ENCODE data around the gene DNAJB12. TPM values are rescaled to one million over a fixed set of nuclear protein-coding genes. Genes with fewer than 3 reads are reported as not detected.

DNAJB12 gene
- total RNA-seq, 2 donors from 2014 or later, result 24.5 to 36.8 TPM

DNA sequence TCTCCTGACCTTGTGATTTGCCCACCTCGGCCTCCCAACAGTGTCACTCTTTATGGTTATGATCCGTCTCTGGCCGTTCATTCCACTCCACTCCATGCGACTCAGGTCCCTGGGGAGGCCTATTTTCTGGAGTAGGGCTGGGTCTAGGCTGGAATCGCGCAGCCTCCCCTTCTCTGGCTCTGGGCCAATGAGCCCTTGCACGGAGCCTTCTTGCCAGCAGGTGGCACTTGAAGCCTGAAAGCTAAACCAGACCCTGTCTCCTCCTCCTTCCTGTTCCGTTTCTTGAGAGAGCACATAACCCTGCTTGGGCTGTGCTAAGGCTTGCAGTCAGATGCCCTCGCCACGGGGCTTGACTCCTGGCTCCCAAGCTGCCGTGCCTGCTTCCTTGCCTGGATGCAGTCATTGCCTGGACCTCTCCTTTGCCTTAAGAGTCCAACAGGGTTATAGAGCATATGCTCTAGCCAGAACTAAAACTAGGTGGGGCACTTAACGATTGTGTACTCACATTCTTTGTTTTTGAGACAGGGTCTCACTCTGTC lies 9.6 kb upstream of the DNAJB12 start:
- peak; percentile 88 to 98 for TF ChIP-seq CTCF (IDR thresholded peaks at IDR 0.05)
- H3K27ac ChIP-seq, result peak overlapping the region in 1 of 2 donors; percentile 15
- no peak overlapping the region for H3K4me3 ChIP-seq
- peaks cover 0 to 11% of the 10 kb centered on the region in 2 donors for H3K4me1 ChIP-seq
- no peaks in the 10 kb centered on the region for H3K27me3 ChIP-seq
- peaks cover 9% of the 10 kb centered on the region for H3K36me3 ChIP-seq
- DNase-seq (ENCODE audit: low spot score), result peak; percentile 92
- H3K9me3 ChIP-seq, result no peaks in the 10 kb centered on the region

DNA sequence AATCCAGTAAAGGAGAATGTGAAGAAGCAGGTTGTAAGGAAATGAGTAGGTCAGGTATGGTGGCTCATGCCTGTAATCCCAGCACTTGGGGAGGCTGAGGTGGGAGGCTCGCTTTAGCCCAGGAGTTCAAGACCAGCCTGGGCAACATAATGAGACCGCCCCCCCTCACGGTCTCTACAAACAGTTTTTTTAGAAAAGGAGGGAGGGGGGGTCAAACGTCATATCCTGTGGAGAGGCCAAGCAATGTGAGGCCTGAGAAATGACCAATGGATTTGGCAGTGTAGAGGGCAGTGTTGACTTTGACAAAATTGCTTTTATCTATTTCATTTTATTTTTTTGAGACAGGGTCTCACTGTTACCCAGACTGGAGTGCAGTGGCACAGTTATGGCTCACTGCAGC lies 2.3 kb upstream of the DNAJB12 start:
- Histone ChIP-seq H3K9me3 (no peaks in the 10 kb centered on the region), H3K27me3 (no peaks in the 10 kb centered on the region), H3K27ac (no peak overlapping the region), H3K4me3 (no peak overlapping the region), H3K36me3 (peaks cover 4% of the 10 kb centered on the region), H3K4me1 (peaks cover 0 to 24% of the 10 kb centered on the region in 2 donors)
- no peak for TF ChIP-seq CTCF (IDR thresholded peaks at IDR 0.05)
- no peak for DNase-seq (ENCODE audit: low spot score)

GRCh38 chr10:72356115-72356514 lies 1.4 kb upstream of the DNAJB12 start:
- DNase-seq (ENCODE audit: low spot score), result no peak
- Histone ChIP-seq H3K9me3 (no peaks in the 10 kb centered on the region), H3K36me3 (peaks cover 4% of the 10 kb centered on the region), H3K27me3 (no peaks in the 10 kb centered on the region), H3K4me1 (peaks cover 0 to 33% of the 10 kb centered on the region in 2 donors), H3K27ac (no peak overlapping the region), H3K4me3 (no peak overlapping the region)
- TF ChIP-seq CTCF (IDR thresholded peaks at IDR 0.05), result no peak

DNA sequence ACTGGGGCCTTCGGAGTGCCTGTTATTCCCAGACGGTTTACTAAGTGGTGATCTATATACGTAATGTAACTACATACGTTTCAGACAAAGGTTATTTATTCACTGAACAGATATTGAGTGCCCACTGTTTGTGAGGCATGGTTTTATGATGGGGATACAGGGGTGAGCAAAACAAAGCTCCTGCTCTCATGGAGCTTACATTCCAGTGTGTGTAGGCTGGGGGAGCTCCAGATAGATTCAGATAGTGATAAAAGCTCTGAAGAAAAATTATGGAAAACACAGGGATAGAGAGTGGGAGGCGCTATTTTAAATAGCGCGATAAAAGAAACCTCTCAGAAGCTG lies 466 bp upstream of the DNAJB12 start:
- Histone ChIP-seq H3K36me3 (peaks cover 4% of the 10 kb centered on the region), H3K4me3 (peak overlapping the region; percentile 79 to 85), H3K27me3 (no peaks in the 10 kb centered on the region), H3K27ac (peak overlapping the region; percentile 94 to 96), H3K4me1 (peaks cover 0 to 38% of the 10 kb centered on the region in 2 donors), H3K9me3 (no peaks in the 10 kb centered on the region)
- DNase-seq (ENCODE audit: low spot score), result no peak
- no peak for TF ChIP-seq CTCF (IDR thresholded peaks at IDR 0.05)

- Histone ChIP-seq H3K27ac (peak overlapping the region; percentile 94 to 96), H3K9me3 (no peaks in the 10 kb centered on the region), H3K4me1 (peaks cover 0 to 43% of the 10 kb centered on the region in 2 donors), H3K4me3 (peak overlapping the region; percentile 79 to 85), H3K36me3 (peaks cover 5% of the 10 kb centered on the region), H3K27me3 (no peaks in the 10 kb centered on the region)
- no peak for DNase-seq (ENCODE audit: low spot score)
- no peak for TF ChIP-seq CTCF (IDR thresholded peaks at IDR 0.05)
Measured at GRCh38 chr10:72353965-72354355, 759 bp downstream of the DNAJB12 start.
